Sigmoid colon (tissue), 7 donors: Measurements from ENCODE around the gene C9orf40. TPM values are rescaled to one million over a fixed set of nuclear protein-coding genes. Genes with fewer than 3 reads are reported as not detected.

Experiments used
- DNase-seq: peaks from one replicate; pipeline ENCODE4 v3.0.0-alpha.2; 2019
- H3K27ac ChIP-seq, 4 donors: fragments of 200-600 bp; sonication (generic); one replicate each; pipeline ENCODE4 v1.5.1; 2016 to 2019; ENCODE audit warnings: mild to moderate bottlenecking in 1 of 4
- H3K27me3 ChIP-seq, 3 donors: fragments of 200-600 bp; sonication (generic); one replicate each; pipeline ENCODE4 v1.5.1; 2019; ENCODE audit warnings: mild to moderate bottlenecking in 1 of 3
- H3K36me3 ChIP-seq, 4 donors: fragments of 200-600 bp; sonication (generic); one replicate each; pipeline ENCODE4 v1.5.1; 2016 to 2019
- H3K4me1 ChIP-seq, 4 donors: fragments of 200-600 bp; sonication (generic); one replicate each; pipeline ENCODE4 v1.5.1; 2017 to 2019
- H3K4me3 ChIP-seq, 4 donors: fragments of 200-600 bp; sonication (generic); one replicate each; pipeline ENCODE4 v1.5.1; 2017 to 2019; ENCODE audit warnings: mild to moderate bottlenecking in 2 of 4, moderate library complexity in 1 of 4
- H3K9me3 ChIP-seq, 4 donors: fragments of 200-600 bp in 3 of 4; sonication (generic) in 3 of 4; one replicate each; pipeline versions ENCODE4 v1.5.1 to v1.6.1; 2013 to 2019
- EP300 ChIP-seq, 4 donors: sonication (generic); formaldehyde crosslinking; IDR thresholded peaks; one replicate each; pipeline ENCODE4 v1.6.1; 2017; ENCODE audit warnings: antibody characterized with exemption in 4 of 4
- POLR2A ChIP-seq, 2 donors: fragments of 450-650 bp; IDR thresholded peaks; one replicate each; pipeline ENCODE4 v1.6.1; 2016; ENCODE audit warnings: antibody characterized with exemption in 2 of 2, mild to moderate bottlenecking in 2 of 2, moderate library complexity in 2 of 2
- POLR2AphosphoS5 ChIP-seq, 4 donors: sonication (generic); formaldehyde crosslinking; IDR thresholded peaks; one replicate each; pipeline ENCODE4 v1.6.1; 2017; ENCODE audit warnings: antibody characterized with exemption in 4 of 4
- WGBS, 2 donors: extraction: QIAGEN DNeasy Blood & Tissue Kit; methylation state at CpG; one replicate each; pipeline ENCODE4 v1.1.7; 2013; 5-methylcytosine and 5-hydroxymethylcytosine counted together
- intact Hi-C: fragments of 100-400 bp; cut with DNase I; formaldehyde crosslinking; loops from one replicate; pipeline ENCODE4 v1.15.1; 2023
- polyA plus RNA-seq, 3 donors: library from polyadenylated mRNA; stranded (reverse); fragments of 200-250 nt; gene quantifications; one replicate each; pipeline ENCODE4 v1.2.3, GENCODE V29; 2013
- total RNA-seq, 4 donors: library from RNA; depleted of rRNA; stranded (reverse); fragments of >200 nt; gene quantifications; one replicate each; pipeline ENCODE4 v1.1.0, GENCODE V29; 2016
- TF ChIP-seq, protein P1 (sequence below), 4 experiments: fragments of 450-650 bp in 3 of 4; fragments of 200-600 bp in 1 of 4; IDR thresholded peaks; one replicate each; pipeline ENCODE4 v1.5.1; 2016 to 2019; ENCODE audit warnings: antibody characterized with exemption in 4 of 4, mild to moderate bottlenecking in 3 of 4, moderate library complexity in 2 of 4
- donor health status: healthy with polysubstance abuse.
- donor health status: Bipolar disorder and iron deficiency.
- donor health status: healthy.

Gene C9orf40
- total and polyA plus RNA-seq, 7 donors = 4.9 to 12.3 (median 6.6) TPM

DNA sequence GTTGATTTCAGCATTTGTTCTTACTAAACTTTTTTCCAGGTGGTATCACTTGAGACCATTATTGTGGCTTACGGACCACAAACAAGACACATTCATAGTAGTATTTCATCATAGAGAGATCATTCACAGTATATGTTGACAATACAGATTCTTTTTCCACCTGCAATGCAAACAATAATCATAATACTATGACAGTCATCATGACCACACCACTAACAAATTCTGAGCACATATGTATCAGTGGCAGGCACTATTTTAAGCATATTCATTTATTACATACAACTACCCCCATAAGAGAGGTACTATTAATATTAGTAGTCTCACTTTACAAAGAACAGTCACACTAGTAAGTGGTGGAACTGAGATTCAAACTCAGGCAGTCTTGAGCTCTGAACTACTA lies 31.0 kb upstream of the C9orf40 start:
- DNase-seq = no peak
- TF ChIP-seq EP300 (IDR thresholded peaks at IDR 0.05) (no peak), POLR2AphosphoS5 (IDR thresholded peaks at IDR 0.05) (no peak), POLR2A (IDR thresholded peaks at IDR 0.05) (no peak)
- TF ChIP-seq, protein P1, sequence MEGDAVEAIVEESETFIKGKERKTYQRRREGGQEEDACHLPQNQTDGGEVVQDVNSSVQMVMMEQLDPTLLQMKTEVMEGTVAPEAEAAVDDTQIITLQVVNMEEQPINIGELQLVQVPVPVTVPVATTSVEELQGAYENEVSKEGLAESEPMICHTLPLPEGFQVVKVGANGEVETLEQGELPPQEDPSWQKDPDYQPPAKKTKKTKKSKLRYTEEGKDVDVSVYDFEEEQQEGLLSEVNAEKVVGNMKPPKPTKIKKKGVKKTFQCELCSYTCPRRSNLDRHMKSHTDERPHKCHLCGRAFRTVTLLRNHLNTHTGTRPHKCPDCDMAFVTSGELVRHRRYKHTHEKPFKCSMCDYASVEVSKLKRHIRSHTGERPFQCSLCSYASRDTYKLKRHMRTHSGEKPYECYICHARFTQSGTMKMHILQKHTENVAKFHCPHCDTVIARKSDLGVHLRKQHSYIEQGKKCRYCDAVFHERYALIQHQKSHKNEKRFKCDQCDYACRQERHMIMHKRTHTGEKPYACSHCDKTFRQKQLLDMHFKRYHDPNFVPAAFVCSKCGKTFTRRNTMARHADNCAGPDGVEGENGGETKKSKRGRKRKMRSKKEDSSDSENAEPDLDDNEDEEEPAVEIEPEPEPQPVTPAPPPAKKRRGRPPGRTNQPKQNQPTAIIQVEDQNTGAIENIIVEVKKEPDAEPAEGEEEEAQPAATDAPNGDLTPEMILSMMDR (IDR thresholded peaks at IDR 0.05) = no peak
- Histone ChIP-seq H3K4me1 (peaks cover 0 to 20% (median 2%) of the 10 kb centered on the region in 4 donors), H3K36me3 (peaks cover 0 to 23% (median 0%) of the 10 kb centered on the region in 4 donors), H3K27ac (no peak overlapping the region), H3K4me3 (no peak overlapping the region), H3K9me3 (no peaks in the 10 kb centered on the region), H3K27me3 (no peaks in the 10 kb centered on the region)
- intact Hi-C loops = no loop called here
- WGBS, 2 donors = 94 to 99% methylated on average over 1 of the region's 1 CpG

DNA sequence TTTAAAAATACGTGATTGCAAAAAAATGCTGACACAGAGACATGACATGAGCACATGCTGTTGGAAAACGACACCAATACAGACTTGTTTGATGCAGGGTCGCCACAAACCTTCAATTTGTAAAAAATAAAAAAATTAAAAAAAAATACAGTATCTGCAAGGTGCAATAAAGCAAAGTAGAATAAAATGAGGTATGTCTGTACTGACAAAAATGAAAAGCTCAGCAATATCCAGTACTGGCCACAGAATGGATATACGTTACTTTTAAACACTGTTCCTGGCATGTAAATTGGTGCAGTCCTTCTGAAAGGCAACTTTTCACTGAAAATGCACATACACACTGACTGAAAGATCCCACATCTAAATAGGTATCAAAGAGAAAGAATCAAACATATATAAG lies 27.1 kb upstream of the C9orf40 start:
- no peak overlapping the region for H3K27ac ChIP-seq
- H3K36me3 ChIP-seq = peaks cover 0 to 23% (median 0%) of the 10 kb centered on the region in 4 donors
- WGBS, 2 donors = 98% methylated on average over 4 of the region's 4 CpGs
- no peaks in the 10 kb centered on the region for H3K4me1 ChIP-seq
- H3K9me3 ChIP-seq = peaks cover 0 to 6% (median 0%) of the 10 kb centered on the region in 4 donors
- intact Hi-C loops = no loop called here
- no peak overlapping the region for H3K4me3 ChIP-seq
- TF ChIP-seq, protein P1 (IDR thresholded peaks at IDR 0.05) = no peak
- no peak for TF ChIP-seq EP300 (IDR thresholded peaks at IDR 0.05)
- TF ChIP-seq POLR2A (IDR thresholded peaks at IDR 0.05) = no peak
- TF ChIP-seq POLR2AphosphoS5 (IDR thresholded peaks at IDR 0.05) = no peak
- H3K27me3 ChIP-seq = no peaks in the 10 kb centered on the region
- no peak for DNase-seq

DNA sequence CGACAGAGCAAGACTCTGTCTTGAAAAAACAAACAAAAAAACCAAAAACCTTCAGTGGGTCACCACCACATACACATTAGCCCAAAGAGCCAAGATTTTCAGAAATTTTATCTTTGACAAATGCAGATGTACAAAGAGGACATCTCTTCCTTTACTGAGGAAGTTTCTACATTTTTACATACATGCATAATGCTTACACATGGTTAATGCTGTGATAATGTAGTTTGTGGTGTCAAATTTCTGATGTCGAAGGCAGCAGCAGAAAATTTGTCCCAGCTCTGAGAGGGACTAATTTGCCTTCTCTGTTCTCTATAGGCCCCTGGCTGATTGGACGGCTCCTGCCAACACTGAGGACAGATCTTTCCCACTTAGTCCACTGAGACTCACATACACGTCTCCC lies 24.6 kb upstream of the C9orf40 start:
- Histone ChIP-seq H3K4me1 (no peaks in the 10 kb centered on the region), H3K9me3 (peaks cover 0 to 6% (median 0%) of the 10 kb centered on the region in 4 donors), H3K4me3 (no peak overlapping the region), H3K36me3 (peaks cover 0 to 11% (median 0%) of the 10 kb centered on the region in 4 donors), H3K27me3 (no peaks in the 10 kb centered on the region), H3K27ac (no peak overlapping the region)
- 92 to 93% methylated on average over 4 of the region's 4 CpGs for WGBS, 2 donors
- DNase-seq = no peak
- intact Hi-C loops = no loop called here
- TF ChIP-seq EP300 (IDR thresholded peaks at IDR 0.05) = no peak
- no peak for TF ChIP-seq POLR2AphosphoS5 (IDR thresholded peaks at IDR 0.05)
- TF ChIP-seq, protein P1 (IDR thresholded peaks at IDR 0.05) = no peak
- TF ChIP-seq POLR2A (IDR thresholded peaks at IDR 0.05) = no peak

DNA sequence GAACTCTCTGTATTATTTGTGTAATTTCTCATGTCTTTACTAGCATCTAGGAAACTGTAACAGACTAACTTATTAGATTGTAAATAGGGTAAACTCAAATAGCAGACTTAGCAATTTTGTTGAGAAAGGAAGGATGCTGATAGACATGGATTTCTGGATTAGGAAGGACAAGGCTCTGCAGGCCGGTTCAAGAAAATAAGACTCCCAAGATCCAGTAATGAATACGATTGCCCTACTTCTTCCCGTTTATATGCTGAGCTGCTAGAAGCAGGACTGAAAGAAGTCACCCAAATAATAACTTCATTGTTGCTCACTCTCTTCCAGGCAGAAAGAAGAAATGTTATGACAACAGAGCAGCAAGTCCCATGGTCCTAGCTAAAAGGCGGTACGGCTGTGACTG lies 22.8 kb upstream of the C9orf40 start:
- intact Hi-C loops = no loop called here
- 96 to 98% methylated on average over 5 of the region's 5 CpGs for WGBS, 2 donors

More for the DNA sequence above, 22.8 kb upstream of the C9orf40 start:
- no peak overlapping the region for H3K4me3 ChIP-seq
- no peaks in the 10 kb centered on the region for H3K27me3 ChIP-seq
- peaks cover 0 to 6% (median 0%) of the 10 kb centered on the region in 4 donors for H3K9me3 ChIP-seq
- no peak overlapping the region for H3K27ac ChIP-seq
- no peak for TF ChIP-seq POLR2A (IDR thresholded peaks at IDR 0.05)
- TF ChIP-seq POLR2AphosphoS5 (IDR thresholded peaks at IDR 0.05) = no peak
- TF ChIP-seq, protein P1 (IDR thresholded peaks at IDR 0.05) = no peak
- no peak for TF ChIP-seq EP300 (IDR thresholded peaks at IDR 0.05)
- H3K4me1 ChIP-seq = no peaks in the 10 kb centered on the region
- H3K36me3 ChIP-seq = peaks cover 0 to 11% (median 0%) of the 10 kb centered on the region in 4 donors
- DNase-seq = no peak
